ENCODE measurements around the gene LCN12. TPM values are rescaled to one million over a fixed set of nuclear protein-coding genes. Genes with fewer than 3 reads are reported as not detected.

Gene LCN12
- total and polyA plus RNA-seq, 4 donors, result 0.71 to 3.3 (median 1.6) TPM; not detected in 1

- Histone ChIP-seq H3K36me3 (ENCODE audit: control insufficient read depth in 1 of 2, insufficient read depth in 2 of 2, low read length in 1 of 2) (peaks cover 0 to 8% of the 10 kb centered on the region in 2 donors), H3K4me1 (ENCODE audit: control insufficient read depth in 1 of 2, insufficient read depth in 2 of 2, low read length in 2 of 2) (no peaks in the 10 kb centered on the region), H3K4me3 (ENCODE audit: low read length in 2 of 2) (no peak overlapping the region), H3K9me3 (ENCODE audit: control insufficient read depth, low read length) (no peaks in the 10 kb centered on the region), H3K27ac (ENCODE audit: low read depth in 1 of 2, low read length in 2 of 2) (no peak overlapping the region), H3K27me3 (ENCODE audit: control insufficient read depth in 1 of 2, insufficient read depth in 2 of 2, low read length in 1 of 2) (no peaks in the 10 kb centered on the region)
- 87 to 90% methylated on average over 30 of the region's 30 CpGs for WGBS, 2 donors
- intact Hi-C loops (cut with DNase I), result loop anchor here (2.0 to 10.0 kb wide), 5 partner anchors 47 to 161 kb away; partner anchors contain the start of genes TRAF2 (in 2 of the 2), AJM1 (in 1 of the 2), FUT7 (in 1 of the 2) and PAXX (in 1 of the 2)
- DNase-seq (peak in 1 of 2 donors; percentile 51), ATAC-seq (ENCODE audit: low FRiP score) (no peak)
Observed at GRCh38 chr9:136945333-136946227, 6.5 kb upstream of the LCN12 start.

GRCh38 chr9:136946228-136947027 lies 5.6 kb upstream of the LCN12 start:
- WGBS, 2 donors, result 79 to 80% methylated on average over 27 of the region's 27 CpGs
- Histone ChIP-seq H3K36me3 (ENCODE audit: control insufficient read depth in 1 of 2, insufficient read depth in 2 of 2, low read length in 1 of 2) (peaks cover 0 to 2% of the 10 kb centered on the region in 2 donors), H3K27ac (ENCODE audit: low read depth in 1 of 2, low read length in 2 of 2) (no peak overlapping the region), H3K4me3 (ENCODE audit: low read length in 2 of 2) (no peak overlapping the region), H3K4me1 (ENCODE audit: control insufficient read depth in 1 of 2, insufficient read depth in 2 of 2, low read length in 2 of 2) (no peaks in the 10 kb centered on the region), H3K9me3 (ENCODE audit: control insufficient read depth, low read length) (no peaks in the 10 kb centered on the region), H3K27me3 (ENCODE audit: control insufficient read depth in 1 of 2, insufficient read depth in 2 of 2, low read length in 1 of 2) (no peaks in the 10 kb centered on the region)
- intact Hi-C loops (cut with DNase I), result loop anchor here (5.0 to 10.0 kb wide), 4 partner anchors 46 to 162 kb away; partner anchors contain the start of genes TRAF2 (in 2 of the 2), FUT7 (in 1 of the 2) and PAXX (in 1 of the 2)
- DNase-seq (peak in 1 of 2 donors; percentile 48), ATAC-seq (ENCODE audit: low FRiP score) (no peak)

- no peak overlapping the region for H3K27ac ChIP-seq (ENCODE audit: low read depth in 1 of 2, low read length in 2 of 2)
- ATAC-seq (ENCODE audit: low FRiP score) (no peak), DNase-seq (peak in 1 of 2 donors; percentile 49)
- no peaks in the 10 kb centered on the region for H3K36me3 ChIP-seq (ENCODE audit: control insufficient read depth in 1 of 2, insufficient read depth in 2 of 2, low read length in 1 of 2)
- H3K9me3 ChIP-seq (ENCODE audit: control insufficient read depth, low read length), result no peaks in the 10 kb centered on the region
- 17 to 24% methylated on average over 26 of the region's 26 CpGs for WGBS, 2 donors
- no peak overlapping the region for H3K4me3 ChIP-seq (ENCODE audit: low read length in 2 of 2)
- no peaks in the 10 kb centered on the region for H3K4me1 ChIP-seq (ENCODE audit: control insufficient read depth in 1 of 2, insufficient read depth in 2 of 2, low read length in 2 of 2)
- intact Hi-C loops (cut with DNase I), result loop anchor here (5.0 to 10.0 kb wide), 4 partner anchors 45 to 162 kb away; partner anchors contain the start of genes TRAF2 (in 2 of the 2), FUT7 (in 1 of the 2) and PAXX (in 1 of the 2)
- no peaks in the 10 kb centered on the region for H3K27me3 ChIP-seq (ENCODE audit: control insufficient read depth in 1 of 2, insufficient read depth in 2 of 2, low read length in 1 of 2)
Observed at GRCh38 chr9:136947028-136947891, 4.8 kb upstream of the LCN12 start.

DNA sequence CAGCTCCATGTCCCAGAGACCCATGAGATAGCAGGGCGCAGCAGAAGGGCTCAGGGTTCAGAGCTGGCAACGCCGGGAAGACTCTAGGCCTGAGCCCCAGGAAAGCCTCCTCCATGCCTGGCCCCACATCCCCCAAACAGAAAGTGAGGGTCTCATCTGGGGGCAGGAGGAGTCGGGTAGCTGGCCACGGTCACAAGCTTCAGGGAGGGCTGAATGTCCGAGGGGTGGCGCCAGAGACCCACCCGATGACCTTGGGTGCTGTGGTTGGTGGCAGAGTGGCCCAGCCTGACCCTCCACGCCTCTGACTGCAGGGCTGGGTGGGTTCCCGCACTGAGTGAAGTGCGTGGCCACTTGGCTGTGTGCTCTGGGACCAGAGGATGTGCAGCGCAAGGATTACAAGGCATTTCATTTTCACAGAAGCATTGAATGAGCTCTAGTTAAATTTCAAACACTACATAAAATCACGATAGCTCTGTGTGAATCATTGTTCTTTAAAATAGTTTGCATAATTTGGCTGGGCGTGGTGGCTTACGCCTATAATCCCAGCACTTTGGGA lies 4.0 kb upstream of the LCN12 start:
- ATAC-seq (ENCODE audit: low FRiP score) (no peak), DNase-seq (peak in 1 of 2 donors; percentile 72)
- Histone ChIP-seq H3K36me3 (ENCODE audit: control insufficient read depth in 1 of 2, insufficient read depth in 2 of 2, low read length in 1 of 2) (no peaks in the 10 kb centered on the region), H3K27ac (ENCODE audit: low read depth in 1 of 2, low read length in 2 of 2) (no peak overlapping the region), H3K27me3 (ENCODE audit: control insufficient read depth in 1 of 2, insufficient read depth in 2 of 2, low read length in 1 of 2) (no peaks in the 10 kb centered on the region), H3K9me3 (ENCODE audit: control insufficient read depth, low read length) (no peaks in the 10 kb centered on the region), H3K4me3 (ENCODE audit: low read length in 2 of 2) (no peak overlapping the region), H3K4me1 (ENCODE audit: control insufficient read depth in 1 of 2, insufficient read depth in 2 of 2, low read length in 2 of 2) (no peaks in the 10 kb centered on the region)
- intact Hi-C loops (cut with DNase I), result loop anchor here (5.0 to 10.0 kb wide), 4 partner anchors 44 to 163 kb away; partner anchors contain the start of genes TRAF2 (in 2 of the 2), FUT7 (in 1 of the 2) and PAXX (in 1 of the 2)
- 35 to 42% methylated on average over 15 of the region's 15 CpGs for WGBS, 2 donors

- ATAC-seq (ENCODE audit: low FRiP score) (no peak), DNase-seq (no peak)
- Histone ChIP-seq H3K4me3 (ENCODE audit: low read length in 2 of 2) (peak overlapping the region; percentile 21 to 41), H3K27me3 (ENCODE audit: control insufficient read depth in 1 of 2, insufficient read depth in 2 of 2, low read length in 1 of 2) (no peaks in the 10 kb centered on the region), H3K4me1 (ENCODE audit: control insufficient read depth in 1 of 2, insufficient read depth in 2 of 2, low read length in 2 of 2) (no peaks in the 10 kb centered on the region), H3K36me3 (ENCODE audit: control insufficient read depth in 1 of 2, insufficient read depth in 2 of 2, low read length in 1 of 2) (no peaks in the 10 kb centered on the region), H3K27ac (ENCODE audit: low read depth in 1 of 2, low read length in 2 of 2) (no peak overlapping the region), H3K9me3 (ENCODE audit: control insufficient read depth, low read length) (no peaks in the 10 kb centered on the region)
- WGBS, 2 donors, result 18 to 24% methylated on average over 19 to 22 of the region's 22 CpGs
- intact Hi-C loops (cut with DNase I), result loop anchor here (5.0 to 10.0 kb wide), 4 partner anchors 43 to 165 kb away; partner anchors contain the start of genes TRAF2 (in 2 of the 2), FUT7 (in 1 of the 2) and PAXX (in 1 of the 2)
Observed at GRCh38 chr9:136949239-136949816, 2.7 kb upstream of the LCN12 start.

DNA sequence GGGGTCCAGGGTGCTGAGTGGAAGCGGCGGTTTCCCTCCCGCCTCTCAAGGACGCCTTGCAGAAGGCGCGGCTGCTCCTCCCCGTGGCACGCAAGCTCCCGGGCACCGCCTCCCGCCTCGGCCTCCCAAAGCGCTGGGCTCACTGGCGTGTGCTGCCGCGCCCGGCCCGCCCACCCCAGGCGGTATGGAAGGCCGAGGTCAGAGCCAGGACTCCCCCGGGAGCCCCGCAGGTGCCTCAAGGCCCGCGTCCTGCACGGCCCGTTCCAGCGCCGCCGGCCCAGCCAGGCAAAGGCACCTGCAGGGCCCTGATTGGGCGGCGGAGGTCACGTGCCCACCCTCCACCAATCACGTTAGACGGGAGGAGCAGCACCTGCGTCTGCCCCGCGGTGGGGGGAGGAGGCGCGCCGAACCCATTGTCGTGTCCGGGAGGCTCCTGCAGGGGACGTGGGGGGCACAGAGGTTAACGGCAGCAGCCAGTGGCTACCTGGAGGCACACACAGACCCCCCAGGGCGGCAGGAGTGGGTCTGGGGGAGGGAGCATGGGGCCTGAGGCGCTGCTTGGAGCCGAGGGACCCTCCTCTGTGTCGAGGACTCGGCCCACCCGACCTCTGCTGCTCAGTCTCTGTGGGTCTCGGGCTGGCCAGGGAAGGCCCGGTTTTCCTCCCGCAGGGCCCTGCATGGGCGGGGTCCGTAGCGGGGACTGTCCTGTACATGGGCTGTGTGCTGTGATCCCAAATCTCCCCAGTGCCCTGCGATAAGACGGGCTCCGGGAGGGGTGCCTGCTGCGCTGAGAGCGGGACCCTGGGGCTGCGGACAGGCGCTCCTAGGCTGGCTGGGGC lies 2.0 kb upstream of the LCN12 start:
- DNase-seq (peak; percentile 96 to 98), ATAC-seq (ENCODE audit: low FRiP score) (peak; percentile 90)
- intact Hi-C loops (cut with DNase I), result loop anchor here (5.0 to 10.0 kb wide), 4 partner anchors 42 to 165 kb away; partner anchors contain the start of genes FUT7 (in 2 of the 2), TRAF2 (in 2 of the 2) and PAXX (in 1 of the 2)
- 1% methylated on average over 54 to 63 of the region's 63 CpGs for WGBS, 2 donors
- Histone ChIP-seq H3K27me3 (ENCODE audit: control insufficient read depth in 1 of 2, insufficient read depth in 2 of 2, low read length in 1 of 2) (no peaks in the 10 kb centered on the region), H3K27ac (ENCODE audit: low read depth in 1 of 2, low read length in 2 of 2) (peak overlapping the region in 1 of 2 donors; percentile 41), H3K9me3 (ENCODE audit: control insufficient read depth, low read length) (no peaks in the 10 kb centered on the region), H3K4me3 (ENCODE audit: low read length in 2 of 2) (peak overlapping the region; percentile 21 to 41), H3K4me1 (ENCODE audit: control insufficient read depth in 1 of 2, insufficient read depth in 2 of 2, low read length in 2 of 2) (no peaks in the 10 kb centered on the region), H3K36me3 (ENCODE audit: control insufficient read depth in 1 of 2, insufficient read depth in 2 of 2, low read length in 1 of 2) (no peaks in the 10 kb centered on the region)

Data from aorta (tissue), 5 donors.